K562 (cell line): ENCODE results near the gene DBP. TPM values are rescaled to one million over a fixed set of nuclear protein-coding genes. Genes with fewer than 3 reads are reported as not detected.

Experiments used
- AFF1 ChIP-seq, 2 experiments: fragments of 450-650 bp; IDR thresholded peaks; 2 replicates each; pipeline ENCODE4 v1.6.1; 2018; ENCODE audit warnings: mild to moderate bottlenecking in 2 of 2, low read depth in 1 of 2; ENCODE audit not compliant: partially characterized antibody in 2 of 2
- HMG20B ChIP-seq: fragments of 250-450 bp; sonication (Bioruptor Pico); IDR thresholded peaks from 2 replicates; pipeline ENCODE4 v1.5.0; 2021; ENCODE audit warnings: mild to moderate bottlenecking
- HSF4 ChIP-seq: fragments of 250-450 bp; sonication (Bioruptor Pico); IDR thresholded peaks from 2 replicates; pipeline ENCODE4 v2.1.2; 2022; ENCODE audit warnings: mild to moderate bottlenecking, moderate library complexity, borderline replicate concordance
- KDM1A ChIP-seq, 2 experiments: fragments of 450-650 bp; IDR thresholded peaks; 2 replicates each; pipeline ENCODE4 v1.6.1; 2016; ENCODE audit warnings: mild to moderate bottlenecking in 2 of 2
- NCOA4 ChIP-seq: fragments of 450-650 bp; IDR thresholded peaks from 2 replicates; pipeline ENCODE4 v1.6.1; 2018; ENCODE audit warnings: mild to moderate bottlenecking; ENCODE audit not compliant: partially characterized antibody
- POLR2AphosphoS5 ChIP-seq: IDR thresholded peaks from 2 replicates; pipeline ENCODE4 v1.6.1; 2011; ENCODE audit warnings: mild to moderate bottlenecking, low read depth, low read length, moderate library complexity; ENCODE audit not compliant: control insufficient read depth, insufficient read depth
- RAD21 ChIP-seq, 2 experiments: fragments of 250-450 bp in 1 of 2; fragments of 450-650 bp in 1 of 2; sonication (Bioruptor Pico) in 1 of 2; formaldehyde crosslinking in 1 of 2; IDR thresholded peaks in 1 of 2; conservative IDR thresholded peaks in 1 of 2; 2 replicates each; pipeline versions ENCODE4 v1.4.0 to v1.8.0; 2020 to 2022; ENCODE audit warnings: mild to moderate bottlenecking in 2 of 2, moderate library complexity in 1 of 2
- TGIF2 ChIP-seq: sonication (generic); formaldehyde crosslinking; IDR thresholded peaks from 2 replicates; pipeline ENCODE4 v1.8.1; 2022; ENCODE audit warnings: mild to moderate bottlenecking, missing genetic modification reagents, moderate library complexity
- UBTF ChIP-seq, 2 experiments: IDR thresholded peaks; 2 replicates each; pipeline ENCODE4 v1.6.1; 2012; ENCODE audit warnings: improper control_type of control experiment in 2 of 2, low read depth in 2 of 2, low read length in 2 of 2, borderline replicate concordance in 1 of 2
- ZBTB2 ChIP-seq: fragments of 450-650 bp; IDR thresholded peaks from 2 replicates; pipeline ENCODE4 v1.6.1; 2016; ENCODE audit warnings: antibody characterized with exemption
- ZEB2 ChIP-seq: fragments of 450-650 bp; IDR thresholded peaks from 2 replicates; pipeline ENCODE4 v1.6.1; 2016
- ZNF395 ChIP-seq: fragments of 200-800 bp; sonication (Bioruptor generic); IDR thresholded peaks from 2 replicates; pipeline ENCODE4 v1.6.1; 2017; ENCODE audit warnings: missing genetic modification characterization, missing compliant biosample characterization
- ZNF449 ChIP-seq: fragments of 250-450 bp; sonication (Bioruptor Pico); IDR thresholded peaks from 2 replicates; pipeline ENCODE4 v1.8.0; 2022; ENCODE audit warnings: moderate library complexity, mild to moderate bottlenecking, inconsistent platforms
- polyA plus RNA-seq, 8 experiments: library from polyadenylated mRNA; depleted of rRNA in 4 of 8; stranded (reverse) in 5 of 8; unstranded in 3 of 8; fragments of >200 nt; fragmentation: Nextera tagmentation in 2 of 8; fragmentation: Illumina TruSeq in 1 of 8; extraction: Ambion mirVana in 2 of 8; extraction: Trizol in 1 of 8; gene quantifications; 2 replicates each; pipeline versions ENCODE4 v1.2.1 to v1.2.3, GENCODE V29; 2011 to 2014; ENCODE audit warnings: inconsistent platforms in 1 of 8, missing spikeins in 1 of 8
- total RNA-seq, 7 experiments: library from RNA; depleted of rRNA in 6 of 7; stranded (reverse); fragments of >200 nt in 6 of 7; fragmentation: Illumina TruSeq in 2 of 7; extraction: Trizol in 2 of 7; gene quantifications; 2 replicates each; pipeline versions ENCODE4 v1.2.1 to v1.2.3, GENCODE V29; 2011 to 2021; ENCODE audit warnings: low replicate concordance in 1 of 7

The DBP gene
- total and polyA plus RNA-seq, 9 of the 15 experiments (the other 6 are each of a cell fraction or from before 2014, with no cell fraction given): 0.25 to 5.5 (median 1.8) TPM

- peak; percentile 9 to 36; a peak in 1 of 4 replicates for TF ChIP-seq UBTF (IDR thresholded peaks at IDR 0.05; ENCODE audit: borderline replicate concordance in 1 of 2, low read depth in 2 of 2, low read length in 2 of 2)
- TF ChIP-seq HSF4 (CRISPR knock-in tag): no peak
- peak; percentile 42; the same call in 1 of the 2 replicates for TF ChIP-seq ZEB2
- TF ChIP-seq HMG20B: no peak
- TF ChIP-seq TGIF2 (CRISPR knock-in tag): no peak
- TF ChIP-seq ZNF395: 0 out of 2 replicates have a peak, but pooled peaks have one; percentile 38
- TF ChIP-seq ZBTB2: peak; percentile 47; the same call in 1 of the 2 replicates
- no peak for TF ChIP-seq RAD21 (CRISPR knock-in tag; conservative IDR thresholded peaks at IDR 0.05 in 1 of 2, IDR thresholded peaks at IDR 0.05 in 1 of 2)
- TF ChIP-seq KDM1A (IDR thresholded peaks at IDR 0.05): peak in 1 of 2 experiments; percentile 54; a peak in 1 of 4 replicates
- no peak for TF ChIP-seq ZNF449 (CRISPR knock-in tag)
- peak in 1 of 2 experiments; percentile 20 for TF ChIP-seq AFF1 (IDR thresholded peaks at IDR 0.05; ENCODE audit: low read depth in 1 of 2, partially characterized antibody in 2 of 2)
- TF ChIP-seq POLR2AphosphoS5: 0 out of 2 replicates have a peak, but pooled peaks have one; percentile 25
- TF ChIP-seq NCOA4: no peak
These were observed 2.5 kb upstream of the DBP start (continued) for GRCh38 chr19:48639483-48640375.
